ENCODE results near the gene CDON.

CDON gene

GRCh38 chr11:125999234-125999880 lies 63.3 kb downstream of the CDON start:
- DNase-seq (ENCODE audit: low read depth in 1 of 2, low spot score in 1 of 2) = no peak
- no peak for TF ChIP-seq POLR2AphosphoS5 (IDR thresholded peaks at IDR 0.05; ENCODE audit: low read depth)
- Histone ChIP-seq H3K27ac (replicated peaks) (no peak overlapping the region), H3K4me3 (replicated peaks; ENCODE audit: insufficient read depth, low read length) (no peak overlapping the region), H3K27me3 (ENCODE audit: insufficient read depth, poor library complexity, severe bottlenecking) (no peaks in the 10 kb centered on the region)

GRCh38 chr11:125998267-125998666 lies 64.4 kb downstream of the CDON start:
- H3K27ac ChIP-seq (replicated peaks) = no peak overlapping the region
- no peaks in the 10 kb centered on the region for H3K27me3 ChIP-seq (ENCODE audit: insufficient read depth, poor library complexity, severe bottlenecking)
- TF ChIP-seq CTCF (IDR thresholded peaks at IDR 0.05; ENCODE audit: insufficient read depth, low read length) = no peak
- TF ChIP-seq SPI1 (IDR thresholded peaks at IDR 0.05; ENCODE audit: borderline replicate concordance, low read depth) = no peak
- TF ChIP-seq GABPA (IDR thresholded peaks at IDR 0.05; ENCODE audit: low read depth) = no peak
- TF ChIP-seq REST (IDR thresholded peaks at IDR 0.05; ENCODE audit: insufficient replicate concordance, low read depth) = no peak
- no peak for TF ChIP-seq POLR2AphosphoS5 (IDR thresholded peaks at IDR 0.05; ENCODE audit: low read depth)
- no peak overlapping the region for H3K4me3 ChIP-seq (replicated peaks; ENCODE audit: insufficient read depth, low read length)
- DNase-seq (ENCODE audit: low read depth in 1 of 2, low spot score in 1 of 2) = no peak

- TF ChIP-seq POLR2AphosphoS5 (IDR thresholded peaks at IDR 0.05; ENCODE audit: low read depth) = no peak
- no peak for TF ChIP-seq SPI1 (IDR thresholded peaks at IDR 0.05; ENCODE audit: borderline replicate concordance, low read depth)
- TF ChIP-seq REST (IDR thresholded peaks at IDR 0.05; ENCODE audit: insufficient replicate concordance, low read depth) = no peak
- no peak for TF ChIP-seq GABPA (IDR thresholded peaks at IDR 0.05; ENCODE audit: low read depth)
- TF ChIP-seq CTCF (IDR thresholded peaks at IDR 0.05; ENCODE audit: insufficient read depth, low read length) = no peak
- no peak overlapping the region for H3K27ac ChIP-seq (replicated peaks)
- DNase-seq (ENCODE audit: low read depth in 1 of 2, low spot score in 1 of 2) = no peak
Measured at GRCh38 chr11:125995313-125995712, 67.4 kb downstream of the CDON start.

GRCh38 chr11:125994509-125994908 lies 68.2 kb downstream of the CDON start:
- Histone ChIP-seq H3K27me3 (ENCODE audit: insufficient read depth, poor library complexity, severe bottlenecking) (no peaks in the 10 kb centered on the region), H3K4me3 (replicated peaks; ENCODE audit: insufficient read depth, low read length) (no peak overlapping the region), H3K27ac (replicated peaks) (no peak overlapping the region)
- TF ChIP-seq REST (IDR thresholded peaks at IDR 0.05; ENCODE audit: insufficient replicate concordance, low read depth) (no peak), POLR2AphosphoS5 (IDR thresholded peaks at IDR 0.05; ENCODE audit: low read depth) (no peak), SPI1 (IDR thresholded peaks at IDR 0.05; ENCODE audit: borderline replicate concordance, low read depth) (no peak), GABPA (IDR thresholded peaks at IDR 0.05; ENCODE audit: low read depth) (no peak), CTCF (IDR thresholded peaks at IDR 0.05; ENCODE audit: insufficient read depth, low read length) (no peak)
- DNase-seq (ENCODE audit: low read depth in 1 of 2, low spot score in 1 of 2) = no peak

More at GRCh38 chr11:125995313-125995712, 67.4 kb downstream of the CDON start:
- Histone ChIP-seq H3K4me3 (replicated peaks; ENCODE audit: insufficient read depth, low read length) (no peak overlapping the region), H3K27me3 (ENCODE audit: insufficient read depth, poor library complexity, severe bottlenecking) (no peaks in the 10 kb centered on the region)

Data from HL-60 (cell line).